Gastroesophageal sphincter (tissue), 4 donors: ENCODE measurements around the gene WDR47. TPM values are rescaled to one million over a fixed set of nuclear protein-coding genes. Genes with fewer than 3 reads are reported as not detected.
"Not testable (repeated sequence)": the region's sequence is repeated elsewhere in the genome, so short reads cannot be mapped to it uniquely, and the experiment has no call there.

Experiments
- ATAC-seq: fragments of 150-250 bp; one replicate; pipeline ENCODE4 v1.9.1; 2016; ENCODE audit warnings: mild to moderate bottlenecking, moderate library complexity
- H3K27ac ChIP-seq, 4 donors: fragments of 200-600 bp; sonication (generic) in 3 of 4; 1 replicate in 3 of 4; 2 replicates in 1 of 4; pipeline ENCODE4 v1.5.1; 2016 to 2019
- H3K27me3 ChIP-seq: fragments of 200-600 bp; sonication (generic); one replicate; pipeline ENCODE4 v1.5.1; 2019
- H3K36me3 ChIP-seq, 2 donors: fragments of 200-600 bp; sonication (generic); one replicate each; pipeline ENCODE4 v1.5.1; 2019; ENCODE audit warnings: control low read depth in 1 of 2
- H3K4me1 ChIP-seq, 3 donors: fragments of 200-600 bp; sonication (generic); 1 replicate in 2 of 3; 2 replicates in 1 of 3; pipeline ENCODE4 v1.5.1; 2016 to 2019; ENCODE audit warnings: control low read depth in 2 of 3
- H3K4me3 ChIP-seq, 2 donors: fragments of 200-600 bp; sonication (generic); one replicate each; pipeline ENCODE4 v1.5.1; 2019; ENCODE audit warnings: mild to moderate bottlenecking in 1 of 2, moderate library complexity in 1 of 2
- H3K9me3 ChIP-seq, 3 donors: fragments of 200-600 bp; sonication (generic); one replicate each; pipeline ENCODE4 v1.5.1; 2017 to 2019; ENCODE audit warnings: control low read depth in 2 of 3
- EP300 ChIP-seq: sonication (generic); formaldehyde crosslinking; IDR thresholded peaks from one replicate; pipeline ENCODE4 v1.6.1; 2017; ENCODE audit warnings: antibody characterized with exemption, mild to moderate bottlenecking
- POLR2A ChIP-seq, 2 donors: fragments of 450-650 bp; IDR thresholded peaks; one replicate each; pipeline ENCODE4 v1.6.1; 2017; ENCODE audit warnings: antibody characterized with exemption in 2 of 2, mild to moderate bottlenecking in 2 of 2, moderate library complexity in 1 of 2
- POLR2AphosphoS5 ChIP-seq: sonication (generic); formaldehyde crosslinking; IDR thresholded peaks from one replicate; pipeline ENCODE4 v1.6.1; 2017; ENCODE audit warnings: antibody characterized with exemption
- WGBS, 2 donors: methylation state at CpG; one replicate each; pipeline ENCODE4 v1.1.5; 2018; ENCODE audit warnings: low coverage in 1 of 2; 5-methylcytosine and 5-hydroxymethylcytosine counted together
- total RNA-seq, 4 donors: library from RNA; depleted of rRNA; stranded (reverse); fragments of >200 nt; gene quantifications; one replicate each; pipeline ENCODE4 v1.1.0, GENCODE V29; 2016
- TF ChIP-seq, protein P1 (sequence below), 4 experiments: fragments of 200-600 bp in 2 of 4; fragments of 450-650 bp in 2 of 4; sonication (generic) in 1 of 4; IDR thresholded peaks; one replicate each; pipeline ENCODE4 v1.5.1; 2017 to 2019; ENCODE audit warnings: antibody characterized with exemption in 4 of 4, mild to moderate bottlenecking in 2 of 4, moderate library complexity in 2 of 4

The WDR47 gene
- total RNA-seq, 4 donors from 2014 or later: 19.7 to 31.3 (median 25.1) TPM

DNA sequence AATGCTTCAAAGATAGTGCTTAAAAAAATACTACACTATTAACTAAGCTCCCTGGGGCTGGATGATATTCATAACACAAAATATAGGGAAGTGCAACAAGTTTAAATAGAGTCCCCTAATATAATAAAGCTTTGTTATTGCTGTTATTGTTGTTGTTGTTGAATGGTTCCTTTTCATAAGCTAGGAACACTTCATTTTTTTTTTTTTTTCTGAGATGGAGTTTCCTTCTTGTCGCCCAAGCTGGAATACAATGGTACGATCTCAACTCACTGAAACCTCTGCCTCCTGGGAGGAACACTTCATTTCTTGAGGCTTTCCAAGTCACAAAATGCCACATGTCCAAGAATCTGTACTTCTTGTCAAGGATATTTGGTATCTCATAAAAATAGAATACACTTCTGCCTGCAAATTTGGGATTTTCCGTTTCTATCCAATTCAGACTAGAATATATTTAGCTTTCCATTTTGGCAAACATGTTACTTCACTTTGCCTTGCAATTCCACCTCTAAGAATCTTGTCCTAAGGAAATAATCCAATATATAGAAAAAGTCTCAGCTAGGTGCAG, 21.1 kb downstream of the WDR47 start:
- no peak for ATAC-seq
- Histone ChIP-seq H3K36me3 (peaks cover 0 to 38% of the 10 kb centered on the region in 2 donors), H3K4me3 (no peak overlapping the region), H3K27ac (no peak overlapping the region), H3K9me3 (no peaks in the 10 kb centered on the region), H3K4me1 (no peaks in the 10 kb centered on the region), H3K27me3 (no peaks in the 10 kb centered on the region)
- WGBS, 2 donors: 78 to 86% methylated on average over 1 to 3 of the region's 3 CpGs
- TF ChIP-seq POLR2AphosphoS5 (no peak), POLR2A (IDR thresholded peaks at IDR 0.05) (no peak), EP300 (no peak)
- TF ChIP-seq, protein P1, sequence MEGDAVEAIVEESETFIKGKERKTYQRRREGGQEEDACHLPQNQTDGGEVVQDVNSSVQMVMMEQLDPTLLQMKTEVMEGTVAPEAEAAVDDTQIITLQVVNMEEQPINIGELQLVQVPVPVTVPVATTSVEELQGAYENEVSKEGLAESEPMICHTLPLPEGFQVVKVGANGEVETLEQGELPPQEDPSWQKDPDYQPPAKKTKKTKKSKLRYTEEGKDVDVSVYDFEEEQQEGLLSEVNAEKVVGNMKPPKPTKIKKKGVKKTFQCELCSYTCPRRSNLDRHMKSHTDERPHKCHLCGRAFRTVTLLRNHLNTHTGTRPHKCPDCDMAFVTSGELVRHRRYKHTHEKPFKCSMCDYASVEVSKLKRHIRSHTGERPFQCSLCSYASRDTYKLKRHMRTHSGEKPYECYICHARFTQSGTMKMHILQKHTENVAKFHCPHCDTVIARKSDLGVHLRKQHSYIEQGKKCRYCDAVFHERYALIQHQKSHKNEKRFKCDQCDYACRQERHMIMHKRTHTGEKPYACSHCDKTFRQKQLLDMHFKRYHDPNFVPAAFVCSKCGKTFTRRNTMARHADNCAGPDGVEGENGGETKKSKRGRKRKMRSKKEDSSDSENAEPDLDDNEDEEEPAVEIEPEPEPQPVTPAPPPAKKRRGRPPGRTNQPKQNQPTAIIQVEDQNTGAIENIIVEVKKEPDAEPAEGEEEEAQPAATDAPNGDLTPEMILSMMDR (IDR thresholded peaks at IDR 0.05): no peak

DNA sequence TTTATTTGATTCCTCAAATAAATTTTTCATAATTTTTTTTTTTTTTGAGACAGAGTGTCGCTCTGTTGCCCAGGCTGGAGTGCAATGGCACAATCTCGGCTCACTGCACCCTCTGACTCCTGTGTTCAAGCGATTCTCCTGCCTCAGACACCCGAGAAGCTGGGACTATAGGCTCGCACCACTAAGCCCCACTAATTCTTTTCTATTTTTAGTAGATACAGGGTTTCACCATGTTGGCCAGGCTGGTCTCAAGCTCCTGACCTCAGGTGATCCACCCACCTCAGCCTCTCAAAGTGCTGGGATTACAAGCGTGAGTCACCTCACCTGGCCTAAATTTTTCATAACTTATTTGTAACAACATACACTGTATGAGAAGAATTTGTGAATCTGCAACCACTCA, 24.2 kb downstream of the WDR47 start:
- not testable (repeated sequence) for H3K4me1 ChIP-seq, H3K4me3 ChIP-seq, H3K9me3 ChIP-seq, H3K27me3 ChIP-seq, H3K27ac ChIP-seq, ATAC-seq
- 87 to 93% methylated on average over 4 to 6 of the region's 6 CpGs for WGBS, 2 donors
- peaks cover 0 to 63% of the 10 kb centered on the region in 2 donors for H3K36me3 ChIP-seq

DNA sequence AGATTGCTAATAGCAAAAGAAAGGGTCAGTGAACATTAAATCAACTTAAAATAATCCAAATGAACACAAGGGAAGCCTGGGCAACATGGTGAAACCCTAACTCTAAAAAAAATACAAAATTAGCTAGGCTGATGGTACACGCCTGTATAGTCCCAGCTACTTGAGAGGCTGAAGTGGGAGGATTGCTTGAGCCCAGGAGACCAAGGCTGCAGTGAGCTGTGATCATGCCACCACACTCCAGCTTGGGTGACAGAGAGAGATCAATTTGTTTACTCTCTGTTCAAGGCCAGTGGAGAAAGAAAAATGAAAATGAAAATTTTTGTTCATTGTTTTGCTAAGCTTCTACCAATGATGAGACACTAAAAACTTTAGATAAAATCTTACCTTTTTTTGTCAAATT, 24.8 kb downstream of the WDR47 start:
- WGBS, 2 donors: 100% methylated on average over 1 of the region's 1 CpG
- ATAC-seq: no peak
- TF ChIP-seq EP300 (no peak), POLR2AphosphoS5 (no peak), POLR2A (IDR thresholded peaks at IDR 0.05) (no peak)
- TF ChIP-seq, protein P1 (IDR thresholded peaks at IDR 0.05): no peak
- no peaks in the 10 kb centered on the region for H3K9me3 ChIP-seq
- H3K4me3 ChIP-seq: no peak overlapping the region
- H3K27ac ChIP-seq: no peak overlapping the region
- peaks cover 0 to 63% of the 10 kb centered on the region in 2 donors for H3K36me3 ChIP-seq
- H3K4me1 ChIP-seq: no peaks in the 10 kb centered on the region
- no peaks in the 10 kb centered on the region for H3K27me3 ChIP-seq

DNA sequence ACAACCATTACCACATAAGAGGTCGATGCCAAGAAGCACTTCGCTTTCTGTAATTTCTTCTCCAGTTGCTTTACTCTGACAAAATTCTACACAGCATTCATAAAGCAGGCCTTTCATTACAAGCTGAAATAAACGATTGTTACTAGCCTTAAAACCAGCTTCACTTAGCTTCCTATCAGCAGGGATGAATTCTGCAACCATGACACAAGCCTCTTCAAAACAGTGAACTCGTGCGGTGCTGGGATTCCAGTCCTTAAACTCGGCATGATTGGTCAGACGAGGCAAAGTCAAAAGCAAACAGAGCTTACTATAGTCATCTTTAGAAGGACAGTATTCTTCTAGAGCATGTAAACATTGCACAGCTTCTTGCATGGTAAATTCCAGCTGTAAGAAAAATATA, 30.6 kb downstream of the WDR47 start:
- Histone ChIP-seq H3K36me3 (peaks cover 0 to 96% of the 10 kb centered on the region in 2 donors), H3K27me3 (no peaks in the 10 kb centered on the region), H3K4me3 (no peak overlapping the region), H3K27ac (no peak overlapping the region), H3K9me3 (no peaks in the 10 kb centered on the region), H3K4me1 (no peaks in the 10 kb centered on the region)
- TF ChIP-seq, protein P1 (IDR thresholded peaks at IDR 0.05): no peak
- no peak for TF ChIP-seq EP300
- WGBS, 2 donors: 56 to 73% methylated on average over 7 of the region's 7 CpGs
- ATAC-seq: no peak

DNA sequence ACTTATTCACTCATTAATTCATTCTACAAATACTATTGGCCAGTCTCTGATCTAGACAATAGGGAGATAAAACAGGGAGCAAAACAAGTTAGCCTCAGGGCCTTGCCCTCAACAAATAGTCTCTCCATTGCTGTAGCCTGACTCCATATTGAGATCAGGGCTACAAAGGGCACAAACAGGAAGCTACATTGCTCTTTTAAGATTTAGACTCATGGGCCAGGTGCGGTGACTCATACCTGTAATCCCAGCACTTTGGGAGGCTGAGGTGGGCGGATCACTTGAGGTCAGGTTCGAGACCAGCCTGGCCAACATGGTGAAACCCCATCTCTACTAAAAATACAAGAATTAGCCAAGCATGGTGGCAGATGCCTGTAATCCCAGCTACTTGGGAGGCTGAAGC, 45.3 kb downstream of the WDR47 start:
- not testable (repeated sequence) for H3K27me3 ChIP-seq, H3K4me3 ChIP-seq, ATAC-seq, H3K27ac ChIP-seq, H3K4me1 ChIP-seq
- WGBS, 2 donors: 100% methylated on average over 1 of the region's 3 CpGs; no CpG with 5 or more reads in 1 of the 2 donors
- peaks cover 0 to 89% of the 10 kb centered on the region in 2 donors for H3K36me3 ChIP-seq
- H3K9me3 ChIP-seq: peaks cover 0 to 10% (median 0%) of the 10 kb centered on the region in 3 donors

GRCh38 chr1:108983114-108983513, 58.8 kb downstream of the WDR47 start:
- no peak overlapping the region for H3K4me3 ChIP-seq
- no peaks in the 10 kb centered on the region for H3K4me1 ChIP-seq
- no peak overlapping the region for H3K27ac ChIP-seq
- H3K9me3 ChIP-seq: no peaks in the 10 kb centered on the region
- peaks cover 0 to 84% of the 10 kb centered on the region in 2 donors for H3K36me3 ChIP-seq
- ATAC-seq: no peak
- 73 to 74% methylated on average over 4 of the region's 4 CpGs for WGBS, 2 donors
- no peaks in the 10 kb centered on the region for H3K27me3 ChIP-seq
- TF ChIP-seq, protein P1 (IDR thresholded peaks at IDR 0.05): no peak
- TF ChIP-seq EP300 (no peak), POLR2A (IDR thresholded peaks at IDR 0.05) (no peak), POLR2AphosphoS5 (no peak)
